Neural progenitor cell (in vitro differentiated cells): ENCODE measurements around the gene LRP4. TPM values are rescaled to one million over a fixed set of nuclear protein-coding genes. Genes with fewer than 3 reads are reported as not detected.

Source experiments
- DNase-seq: peaks from one replicate; pipeline ENCODE4 v3.0.0-alpha.2; 2016; ENCODE audit warnings: low spot score
- H2AFZ ChIP-seq: fragments of 200-600 bp; sonication (generic); replicated peaks from 2 replicates; pipeline ENCODE4 v1.6.1; 2016; ENCODE audit warnings: antibody characterized with exemption
- H3F3A ChIP-seq: fragments of 200-600 bp; sonication (generic); 2 replicates; pipeline ENCODE4 v1.6.1; 2016; ENCODE audit warnings: antibody characterized with exemption, low read depth
- H3K27ac ChIP-seq: fragments of 200-600 bp; sonication (generic); 2 replicates; pipeline ENCODE4 v1.5.1; 2016; ENCODE audit warnings: mild to moderate bottlenecking
- H3K27me3 ChIP-seq: fragments of 200-600 bp; sonication (generic); 2 replicates; pipeline ENCODE4 v1.6.1; 2016; ENCODE audit warnings: mild to moderate bottlenecking, moderate library complexity
- H3K36me3 ChIP-seq: fragments of 200-600 bp; sonication (generic); 2 replicates; pipeline ENCODE4 v1.5.1; 2016
- H3K4me1 ChIP-seq: fragments of 200-600 bp; sonication (generic); 2 replicates; pipeline ENCODE4 v1.6.1; 2016; ENCODE audit warnings: mixed run types
- H3K4me2 ChIP-seq: fragments of 200-600 bp; sonication (generic); 2 replicates; pipeline ENCODE4 v1.6.1; 2016
- H3K4me3 ChIP-seq: fragments of 200-600 bp; sonication (generic); 2 replicates; pipeline ENCODE4 v1.5.1; 2016
- H3K79me2 ChIP-seq: fragments of 200-600 bp; sonication (generic); 2 replicates; pipeline ENCODE4 v1.6.1; 2016; ENCODE audit warnings: low read depth
- H3K9ac ChIP-seq: fragments of 200-600 bp; sonication (generic); 2 replicates; pipeline ENCODE4 v1.6.1; 2016
- H3K9me3 ChIP-seq: fragments of 200-600 bp; sonication (generic); 2 replicates; pipeline ENCODE4 v1.5.1; 2016; ENCODE audit warnings: low read depth
- H4K20me1 ChIP-seq: fragments of 200-600 bp; sonication (generic); 2 replicates; pipeline ENCODE4 v1.6.1; 2016; ENCODE audit warnings: low read depth
- H3K27ac Mint-ChIP-seq: 3 replicates; pipeline ENCODE4 v1.8.0; 2021; ENCODE audit warnings: mixed read lengths
- H3K27me3 Mint-ChIP-seq: 2 replicates; pipeline ENCODE4 v1.8.0; 2022; ENCODE audit warnings: low read depth, mild to moderate bottlenecking, inconsistent platforms, moderate library complexity, mixed read lengths; ENCODE audit not compliant: insufficient read depth
- H3K36me3 Mint-ChIP-seq: 3 replicates; pipeline ENCODE4 v1.8.0; 2021; ENCODE audit warnings: mixed read lengths
- H3K4me1 Mint-ChIP-seq: 3 replicates; pipeline ENCODE4 v1.8.0; 2021; ENCODE audit warnings: mixed read lengths
- H3K4me3 Mint-ChIP-seq: 3 replicates; pipeline ENCODE4 v1.8.0; 2021; ENCODE audit warnings: mild to moderate bottlenecking, moderate library complexity, mixed read lengths
- H3K9me3 Mint-ChIP-seq: 3 replicates; pipeline ENCODE4 v1.8.0; 2020; ENCODE audit warnings: mixed read lengths
- CTCF ChIP-seq: fragments of 200-600 bp; sonication (generic); IDR thresholded peaks from 2 replicates; pipeline ENCODE4 v1.5.1; 2017; ENCODE audit warnings: antibody characterized with exemption, mild to moderate bottlenecking
- EZH2 ChIP-seq: fragments of 200-600 bp; sonication (generic); IDR thresholded peaks from 2 replicates; pipeline ENCODE4 v1.6.1; 2017; ENCODE audit warnings: antibody characterized with exemption, mild to moderate bottlenecking, moderate library complexity
- EZH2phosphoT487 ChIP-seq: fragments of 200-600 bp; sonication (generic); IDR thresholded peaks from 2 replicates; pipeline ENCODE4 v1.6.1; 2017; ENCODE audit warnings: antibody characterized with exemption
- total RNA-seq: library from RNA; depleted of rRNA; stranded (reverse); fragments of >200 nt; gene quantifications from 2 replicates; pipeline ENCODE4 v1.2.3, GENCODE V29; 2015; ENCODE audit warnings: low replicate concordance

Gene LRP4
- total RNA-seq, 1 donor from 2014 or later, result 12.0 TPM

DNA sequence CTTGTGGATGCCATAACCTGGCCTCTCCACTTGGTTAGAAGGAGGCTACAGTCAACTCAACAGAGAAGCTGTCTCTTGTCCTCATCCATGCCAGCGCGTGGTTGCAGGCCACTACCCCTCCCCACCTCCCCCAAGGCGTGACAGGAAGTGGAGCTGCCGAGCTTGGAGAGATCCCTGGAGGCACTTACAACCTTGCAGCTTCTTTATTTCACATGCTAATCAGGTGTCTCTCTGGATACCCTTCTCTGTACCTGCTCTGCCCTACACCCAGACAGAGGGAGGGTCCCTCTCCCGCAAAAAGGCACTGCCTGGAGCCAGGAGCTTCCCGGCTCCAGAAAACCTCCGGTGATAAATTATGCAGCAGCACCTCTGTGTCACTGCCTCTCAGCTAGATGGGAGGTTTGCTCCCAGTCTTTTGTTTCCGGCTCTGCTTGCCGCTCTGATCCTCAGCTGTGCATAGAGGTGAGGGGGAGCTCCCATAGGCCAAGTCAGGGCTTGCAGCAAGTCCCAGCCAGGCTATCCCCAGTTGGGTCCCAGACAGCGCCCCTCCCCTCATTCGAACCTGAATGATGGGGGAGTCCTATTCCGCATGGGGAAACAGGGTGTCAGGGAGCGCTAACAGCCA, 5.7 kb downstream of the LRP4 start:
- Histone ChIP-seq H4K20me1 (peaks cover 20% of the 10 kb centered on the region), H3K9me3 (no peaks in the 10 kb centered on the region), H3F3A (peaks cover 53% of the 10 kb centered on the region), H3K79me2 (peaks cover 67% of the 10 kb centered on the region), H3K4me2 (peak overlapping the region; percentile 81), H3K9ac (no peak overlapping the region), H3K36me3 (no peaks in the 10 kb centered on the region), H3K27me3 (peaks cover 13% of the 10 kb centered on the region), H2AFZ (peak overlapping the region; percentile 70), H3K27ac (peak overlapping the region; percentile 9), H3K4me3 (peak overlapping the region; percentile 43), H3K4me1 (peaks cover 33% of the 10 kb centered on the region)
- Mint-ChIP-seq H3K4me1 (peaks cover 69% of the 10 kb centered on the region), H3K9me3 (no peaks in the 10 kb centered on the region), H3K27me3 (peaks cover 3% of the 10 kb centered on the region), H3K36me3 (peaks cover 12% of the 10 kb centered on the region), H3K27ac (peak overlapping the region; percentile 95), H3K4me3 (peak overlapping the region; percentile 89)
- peak; percentile 87 for DNase-seq
- TF ChIP-seq EZH2phosphoT487 (no peak), CTCF (no peak), EZH2 (no peak)

- H3K9me3 ChIP-seq, result no peaks in the 10 kb centered on the region
- H3F3A ChIP-seq, result peaks cover 49% of the 10 kb centered on the region
- no peaks in the 10 kb centered on the region for H3K9me3 Mint-ChIP-seq
- H3K27ac ChIP-seq, result no peak overlapping the region
- no peak overlapping the region for H3K4me3 Mint-ChIP-seq
- H3K27me3 ChIP-seq, result no peaks in the 10 kb centered on the region
- H3K27me3 Mint-ChIP-seq, result no peaks in the 10 kb centered on the region
- H3K4me2 ChIP-seq, result peak overlapping the region; percentile 53
- H4K20me1 ChIP-seq, result peaks cover 9% of the 10 kb centered on the region
- no peaks in the 10 kb centered on the region for H3K36me3 ChIP-seq
- no peak overlapping the region for H2AFZ ChIP-seq
- H3K4me1 ChIP-seq, result peaks cover 41% of the 10 kb centered on the region
- TF ChIP-seq EZH2, result no peak
- TF ChIP-seq CTCF, result no peak
- TF ChIP-seq EZH2phosphoT487, result no peak
- H3K79me2 ChIP-seq, result peaks cover 38% of the 10 kb centered on the region
- H3K27ac Mint-ChIP-seq, result peak overlapping the region; percentile 14
- no peak for DNase-seq
- H3K4me3 ChIP-seq, result no peak overlapping the region
- H3K4me1 Mint-ChIP-seq, result peaks cover 69% of the 10 kb centered on the region
- no peak overlapping the region for H3K9ac ChIP-seq
- peaks cover 17% of the 10 kb centered on the region for H3K36me3 Mint-ChIP-seq
Observed at GRCh38 chr11:46907606-46908005, 10.7 kb downstream of the LRP4 start.

DNA sequence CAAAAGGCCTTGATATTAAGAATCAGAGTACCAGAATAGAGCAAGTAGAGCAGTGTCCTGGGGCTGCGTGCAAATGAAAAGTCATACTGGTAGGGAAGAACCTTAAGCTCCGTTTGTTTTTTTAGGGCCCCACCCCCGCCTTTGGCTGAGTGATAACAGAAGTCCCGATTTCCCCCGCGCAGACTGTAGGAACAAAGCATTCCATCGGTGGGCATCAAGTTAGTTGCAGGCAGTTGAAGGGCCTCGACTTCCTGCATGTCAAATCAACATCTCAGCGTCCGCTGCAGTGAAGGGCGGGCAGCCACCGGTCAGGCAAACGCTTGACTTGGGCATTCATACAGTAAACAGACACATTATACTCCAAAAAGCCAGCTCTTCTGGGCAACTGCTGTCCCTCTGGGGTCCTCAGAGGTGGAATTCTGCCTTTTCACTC, 11.7 kb downstream of the LRP4 start:
- Histone ChIP-seq H3K4me1 (peaks cover 33% of the 10 kb centered on the region), H4K20me1 (peaks cover 9% of the 10 kb centered on the region), H3K36me3 (no peaks in the 10 kb centered on the region), H2AFZ (peak overlapping the region; percentile 42), H3K4me2 (peak overlapping the region; percentile 53), H3K9me3 (no peaks in the 10 kb centered on the region), H3K4me3 (no peak overlapping the region), H3K9ac (no peak overlapping the region), H3K27me3 (no peaks in the 10 kb centered on the region), H3K27ac (no peak overlapping the region), H3K79me2 (peaks cover 29% of the 10 kb centered on the region), H3F3A (peaks cover 39% of the 10 kb centered on the region)
- Mint-ChIP-seq H3K27me3 (no peaks in the 10 kb centered on the region), H3K9me3 (no peaks in the 10 kb centered on the region), H3K27ac (peak overlapping the region; percentile 53), H3K36me3 (peaks cover 19% of the 10 kb centered on the region), H3K4me1 (peaks cover 61% of the 10 kb centered on the region), H3K4me3 (peak overlapping the region; percentile 28)
- peak; percentile 46 for DNase-seq
- no peak for TF ChIP-seq EZH2
- no peak for TF ChIP-seq EZH2phosphoT487
- TF ChIP-seq CTCF, result no peak
